ENCODE data around the gene DRD4.

DRD4 gene

DNA sequence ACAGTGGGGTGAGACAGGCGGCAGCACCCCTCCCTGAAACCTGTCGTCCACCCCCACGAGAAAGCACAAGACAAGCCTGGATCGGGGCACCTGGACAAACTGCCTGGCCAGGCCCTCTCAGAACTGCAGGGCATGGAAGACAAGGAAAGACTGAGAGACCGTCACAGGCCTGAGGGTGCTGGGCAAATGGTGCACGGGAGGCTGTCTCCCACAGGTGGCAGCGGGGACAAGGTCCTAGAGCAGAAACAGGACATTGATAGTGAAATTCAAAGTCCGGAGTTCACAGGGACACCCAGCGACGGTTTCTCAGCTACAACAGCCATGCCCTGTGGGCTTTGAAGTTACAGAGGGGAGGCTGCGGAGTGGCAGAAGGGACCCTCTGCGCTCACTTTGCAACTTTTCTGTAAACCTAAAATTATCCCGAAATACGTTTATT lies 20.6 kb downstream of the DRD4 start:
- no peak for TF ChIP-seq GATA2 (IDR thresholded peaks at IDR 0.05; ENCODE audit: low read depth, low read length)
- TF ChIP-seq GATA3 (IDR thresholded peaks at IDR 0.05; ENCODE audit: low read depth, low read length): no peak

DNA sequence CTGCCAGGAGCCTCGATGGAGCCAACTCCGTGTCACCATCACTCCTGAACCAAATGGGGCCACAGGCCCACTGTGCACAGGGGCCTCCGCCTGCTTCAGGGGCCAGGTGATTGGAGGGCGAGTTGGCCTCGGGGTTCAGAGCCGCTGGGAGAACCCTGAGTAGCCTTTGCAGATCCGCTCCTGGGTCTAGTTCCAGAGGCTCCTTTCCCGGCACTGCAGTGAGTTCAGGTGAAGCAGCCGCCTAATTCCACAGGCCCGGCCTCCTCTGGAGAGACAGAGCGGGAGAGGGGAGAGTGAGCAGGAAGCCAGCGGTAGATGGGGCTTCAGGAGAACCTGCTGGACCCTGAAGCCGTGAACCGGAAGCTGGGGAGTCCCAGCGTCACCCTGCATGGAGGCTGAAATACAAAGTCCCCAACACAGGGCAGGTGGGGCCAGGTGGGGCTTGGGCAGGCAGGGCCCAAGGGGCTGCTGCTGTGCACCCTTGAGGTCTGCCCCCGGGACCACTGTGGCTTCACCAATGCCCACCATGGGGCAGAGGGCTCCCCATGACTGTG lies 22.5 kb downstream of the DRD4 start:
- no peak for TF ChIP-seq GATA3 (IDR thresholded peaks at IDR 0.05; ENCODE audit: low read depth, low read length)
- no peak for TF ChIP-seq GATA2 (IDR thresholded peaks at IDR 0.05; ENCODE audit: low read depth, low read length)

DNA sequence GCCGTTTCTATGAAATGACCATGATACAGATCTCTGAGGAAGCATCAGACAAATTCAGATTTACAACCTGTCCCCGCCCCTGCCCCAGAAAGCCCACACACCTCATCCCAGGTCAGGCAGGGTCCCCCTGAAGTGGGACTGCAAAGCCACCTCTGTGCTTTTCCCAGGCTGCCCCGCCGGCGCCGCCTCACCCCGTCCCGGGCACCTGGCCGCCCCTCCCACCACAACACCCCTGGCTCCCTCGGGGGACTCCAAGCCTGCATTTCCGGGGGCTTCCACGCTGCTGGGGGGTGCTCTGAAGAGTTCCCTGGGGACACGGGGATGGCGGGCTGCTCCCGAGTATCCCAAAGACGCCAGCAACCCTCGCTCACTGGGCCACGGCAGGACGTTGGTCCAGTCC lies 23.2 kb downstream of the DRD4 start:
- TF ChIP-seq GATA3 (IDR thresholded peaks at IDR 0.05; ENCODE audit: low read depth, low read length) (no peak), GATA2 (IDR thresholded peaks at IDR 0.05; ENCODE audit: low read depth, low read length) (no peak)

DNA sequence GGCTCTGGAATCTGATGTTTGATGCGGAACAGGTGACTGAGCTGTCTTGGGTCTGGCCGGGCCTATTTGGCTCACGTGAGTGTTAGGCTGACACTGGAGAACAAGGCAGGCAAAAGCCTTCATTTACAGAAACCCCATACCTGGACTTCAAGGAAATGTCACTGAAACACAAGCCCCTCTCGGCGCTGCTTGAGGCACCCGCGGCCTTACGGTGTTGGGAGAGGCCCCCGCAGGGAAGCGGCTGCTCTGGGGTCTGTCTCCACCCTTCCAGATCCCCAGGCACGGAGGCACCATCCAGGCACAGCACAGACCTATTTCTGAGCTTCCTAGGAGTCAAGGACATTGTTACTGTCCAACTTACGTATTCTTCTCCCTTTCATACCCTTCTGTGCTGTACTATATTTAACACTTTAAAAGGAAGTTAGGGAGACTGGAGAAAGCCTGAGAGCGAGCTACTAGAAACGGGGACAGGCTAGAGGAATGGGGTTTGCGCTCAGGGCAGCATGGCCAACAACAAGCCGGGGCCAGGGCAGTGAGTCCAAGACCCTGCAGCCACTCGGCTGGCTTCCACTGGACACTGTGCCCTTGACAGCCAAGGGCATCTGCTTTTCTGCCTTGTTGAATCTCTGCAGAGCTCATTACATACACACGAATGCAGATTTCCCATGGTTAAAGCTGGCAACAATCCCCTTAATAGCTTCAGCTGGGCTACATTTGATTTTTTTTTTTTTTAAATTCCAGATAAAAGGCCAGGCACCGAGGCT lies 23.8 kb downstream of the DRD4 start:
- TF ChIP-seq GATA2 (IDR thresholded peaks at IDR 0.05; ENCODE audit: low read depth, low read length): no peak

DNA sequence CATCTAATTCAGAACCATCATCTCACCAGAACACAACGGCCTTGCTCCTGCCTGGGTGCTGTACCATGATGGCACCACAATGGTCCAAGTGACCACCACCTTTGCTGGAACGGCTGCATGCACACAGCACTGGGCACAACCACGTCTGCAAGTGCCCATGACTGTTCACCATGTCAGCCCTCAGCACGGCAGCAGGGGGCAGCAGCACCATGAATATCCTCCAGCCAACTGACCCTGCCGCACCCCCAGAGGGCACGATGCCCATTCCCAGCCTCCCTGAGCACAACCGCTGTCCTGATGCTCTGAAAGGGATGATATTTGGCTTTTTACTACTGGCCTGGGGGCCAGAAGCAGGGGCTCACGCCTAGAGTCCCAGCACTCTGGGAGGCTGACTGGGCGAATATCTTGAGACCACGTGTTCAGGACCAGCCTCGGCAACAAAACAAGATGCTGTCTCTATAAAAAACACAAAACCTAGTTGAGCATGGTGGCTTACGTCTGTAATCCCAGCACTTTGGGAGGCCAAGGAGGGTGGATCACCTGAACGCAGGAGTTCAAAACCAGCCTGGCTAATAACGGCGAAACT lies 25.7 kb downstream of the DRD4 start:
- TF ChIP-seq GATA2 (IDR thresholded peaks at IDR 0.05; ENCODE audit: low read depth, low read length): no peak

DNA sequence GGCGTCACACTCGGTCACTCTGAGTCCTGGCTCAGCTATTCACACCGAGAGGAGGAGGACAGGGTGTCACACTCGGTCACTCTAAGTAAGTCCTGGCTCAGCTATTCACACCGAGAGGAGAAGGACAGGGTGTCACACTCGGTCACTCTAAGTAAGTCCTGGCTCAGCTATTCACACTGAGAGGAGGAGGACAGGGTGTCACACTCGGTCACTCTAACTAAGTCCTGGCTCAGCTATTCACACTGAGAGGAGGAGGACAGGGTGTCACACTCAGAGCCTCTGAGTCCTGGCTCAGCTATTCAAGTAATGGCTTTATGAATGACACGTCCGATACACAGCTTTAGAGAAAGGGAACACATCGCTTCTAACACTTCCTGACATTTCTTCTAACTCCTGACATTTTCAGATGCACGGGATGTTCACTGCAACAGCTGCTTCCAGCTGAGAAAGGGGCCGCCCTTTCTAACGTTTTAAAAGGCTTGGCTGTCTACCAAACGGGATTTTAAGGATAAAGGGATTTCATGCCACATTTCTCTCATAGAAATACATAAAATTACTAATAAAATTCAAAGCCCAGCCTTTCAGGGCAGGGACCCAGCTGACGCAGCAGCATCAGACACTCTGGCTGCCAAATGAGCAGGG lies 28.1 kb downstream of the DRD4 start:
- TF ChIP-seq GATA2 (IDR thresholded peaks at IDR 0.05; ENCODE audit: low read depth, low read length) (no peak), GATA3 (IDR thresholded peaks at IDR 0.05; ENCODE audit: low read depth, low read length) (no peak)

DNA sequence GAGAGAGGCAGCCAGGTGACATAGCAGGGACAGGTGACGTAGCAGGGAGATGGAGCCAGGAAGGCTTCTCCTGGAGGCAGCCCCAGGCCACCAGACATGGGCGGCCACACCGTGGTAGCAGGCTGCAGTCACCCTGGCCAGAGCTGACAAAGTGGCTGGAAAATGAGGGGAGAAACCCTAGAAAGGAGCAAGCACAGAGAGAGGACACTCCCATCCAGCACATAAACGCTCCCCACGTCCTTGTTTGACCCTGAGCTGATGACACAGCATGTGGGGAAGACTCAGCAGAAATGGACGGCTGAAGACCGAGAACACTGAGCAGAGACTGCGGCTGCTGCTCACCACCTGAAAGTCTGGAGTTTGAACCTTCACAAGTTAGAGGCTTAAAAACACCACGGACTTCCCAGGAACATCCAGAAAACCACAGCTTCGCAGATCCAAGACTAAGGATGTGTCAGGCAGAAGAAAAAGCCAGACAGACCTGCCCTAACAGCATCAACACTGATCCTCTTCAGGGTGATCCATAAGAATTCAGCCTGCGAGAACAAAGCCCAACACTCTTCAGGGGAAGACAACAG lies 28.7 kb downstream of the DRD4 start:
- no peak for TF ChIP-seq GATA3 (IDR thresholded peaks at IDR 0.05; ENCODE audit: low read depth, low read length)
- TF ChIP-seq GATA2 (IDR thresholded peaks at IDR 0.05; ENCODE audit: low read depth, low read length): no peak

DNA sequence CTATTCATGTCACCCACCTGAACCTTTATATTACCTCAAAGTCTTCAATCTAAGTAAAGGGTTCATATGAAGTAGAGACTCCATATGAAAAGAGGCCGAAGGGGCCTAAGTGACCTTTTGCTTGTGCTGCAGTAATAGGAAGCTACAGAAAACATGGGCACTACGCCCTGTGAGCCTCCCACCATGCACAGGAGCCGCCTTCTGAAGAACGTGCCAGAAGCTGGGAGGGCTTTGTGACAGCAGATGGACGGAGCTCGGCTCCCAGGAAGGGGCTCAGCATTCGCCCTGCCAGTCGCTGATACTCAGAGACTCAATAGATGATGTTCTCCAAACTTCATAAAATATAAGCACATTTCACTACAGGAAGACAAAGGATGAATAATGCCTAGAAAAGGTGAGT lies 36.8 kb downstream of the DRD4 start:
- TF ChIP-seq GATA2 (IDR thresholded peaks at IDR 0.05; ENCODE audit: low read depth, low read length) (no peak), GATA3 (IDR thresholded peaks at IDR 0.05; ENCODE audit: low read depth, low read length) (no peak)

DNA sequence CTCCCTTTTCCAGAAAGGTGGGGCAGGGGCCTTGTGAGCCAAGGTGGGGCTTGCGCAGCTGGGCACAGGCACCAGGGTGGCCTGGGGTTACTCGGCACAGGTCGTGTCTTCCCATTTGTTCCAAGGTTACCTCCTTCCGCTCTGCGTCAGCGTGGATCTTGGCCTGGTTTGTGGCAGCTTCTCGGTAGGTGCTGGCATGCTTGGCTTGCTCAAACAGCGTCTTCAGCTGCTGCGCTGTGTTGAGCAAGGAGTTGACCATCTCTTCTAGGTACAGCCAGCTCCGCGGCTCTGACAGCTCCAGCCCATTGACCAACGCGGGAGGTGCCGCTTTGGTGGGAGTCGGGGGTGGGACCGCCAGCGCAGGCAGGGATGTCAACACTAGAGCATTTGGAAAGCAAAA lies 37.3 kb downstream of the DRD4 start:
- TF ChIP-seq GATA3 (IDR thresholded peaks at IDR 0.05; ENCODE audit: low read depth, low read length) (no peak), GATA2 (IDR thresholded peaks at IDR 0.05; ENCODE audit: low read depth, low read length) (no peak)

DNA sequence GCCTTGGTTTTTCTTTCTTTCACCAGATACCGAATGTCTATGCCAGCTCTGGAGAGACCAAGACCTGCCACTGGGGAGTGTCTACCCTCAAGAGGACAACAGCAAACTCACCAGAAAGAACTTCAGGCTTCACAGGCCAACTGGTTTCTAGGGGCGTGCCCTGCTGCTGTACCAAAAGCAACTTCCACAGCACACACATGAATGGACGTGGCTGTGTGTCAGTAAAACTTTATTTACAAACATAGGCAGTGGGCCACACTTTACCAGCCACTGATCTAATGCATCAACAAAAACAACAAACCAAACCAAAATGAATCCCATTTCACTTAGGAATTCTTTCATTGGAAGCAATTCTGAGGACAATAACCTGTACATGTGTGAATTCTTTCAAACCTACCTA lies 41.2 kb downstream of the DRD4 start:
- TF ChIP-seq GATA2 (IDR thresholded peaks at IDR 0.05; ENCODE audit: low read depth, low read length) (no peak), GATA3 (IDR thresholded peaks at IDR 0.05; ENCODE audit: low read depth, low read length) (no peak)

DNA sequence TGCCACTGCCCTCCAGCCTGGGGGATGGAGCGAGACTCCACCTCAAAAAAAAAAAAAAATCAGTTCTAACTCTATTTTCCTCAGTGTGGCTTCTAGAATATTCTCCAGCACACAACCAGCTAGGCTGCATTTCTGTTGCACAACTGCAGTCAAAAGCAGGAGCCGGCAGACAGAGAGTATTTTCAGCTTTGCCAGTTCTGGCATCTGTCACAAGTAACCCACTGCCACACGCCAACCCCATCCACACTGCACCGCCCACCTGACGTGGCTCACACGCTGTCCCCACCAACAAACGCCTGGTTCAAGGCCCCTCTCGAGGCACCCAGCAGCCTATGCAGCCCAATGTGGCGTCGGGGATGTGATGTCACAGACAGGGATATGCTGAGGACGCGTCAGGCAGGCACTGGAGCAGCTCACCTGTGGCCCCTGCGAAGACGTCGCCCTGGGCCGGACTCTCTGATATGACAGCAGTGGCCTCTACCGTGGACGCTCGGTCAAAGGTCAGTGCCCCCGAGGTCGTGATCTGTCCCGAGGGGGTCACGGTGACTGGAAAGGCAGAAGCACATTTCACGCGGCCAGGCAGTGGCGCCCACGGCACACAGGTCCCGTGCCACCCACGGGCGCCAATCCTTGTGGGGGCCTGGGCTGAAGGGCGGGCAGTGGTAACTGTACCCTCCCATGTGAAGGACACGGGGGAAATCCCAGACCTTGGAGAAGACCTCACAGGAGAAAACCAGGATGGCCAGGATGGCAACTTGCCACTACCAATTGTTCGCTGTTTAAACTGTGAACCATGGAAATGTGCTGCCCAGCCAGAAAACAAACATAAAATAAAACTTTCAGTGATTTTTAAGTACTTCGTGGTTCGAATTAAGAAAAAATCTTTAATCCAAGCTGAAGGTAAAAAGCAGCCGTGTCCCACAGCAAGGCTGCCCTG lies 42.5 kb downstream of the DRD4 start:
- TF ChIP-seq GATA2 (IDR thresholded peaks at IDR 0.05; ENCODE audit: low read depth, low read length) (no peak), GATA3 (IDR thresholded peaks at IDR 0.05; ENCODE audit: low read depth, low read length) (no peak)

DNA sequence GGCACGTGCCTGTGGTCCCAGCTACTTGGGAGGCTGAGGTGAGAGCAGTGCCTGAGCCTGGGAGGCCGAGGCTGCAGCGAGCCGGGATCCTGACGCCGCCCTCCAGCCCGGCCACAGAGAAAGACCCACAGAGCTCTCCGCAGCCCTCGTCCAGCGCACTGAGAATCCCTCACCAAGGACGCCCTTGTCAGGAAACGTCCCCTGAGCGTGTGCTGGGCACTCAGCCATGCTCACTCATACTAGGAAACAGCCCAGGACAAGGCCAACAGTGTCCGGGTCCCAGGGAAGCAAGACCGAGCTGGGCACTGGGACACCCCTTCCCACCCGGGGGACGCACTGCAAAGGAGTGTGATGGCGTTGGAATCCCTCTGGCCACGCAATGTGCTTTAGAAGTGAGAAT lies 43.4 kb downstream of the DRD4 start:
- TF ChIP-seq GATA3 (IDR thresholded peaks at IDR 0.05; ENCODE audit: low read depth, low read length) (no peak), GATA2 (IDR thresholded peaks at IDR 0.05; ENCODE audit: low read depth, low read length) (no peak)

DNA sequence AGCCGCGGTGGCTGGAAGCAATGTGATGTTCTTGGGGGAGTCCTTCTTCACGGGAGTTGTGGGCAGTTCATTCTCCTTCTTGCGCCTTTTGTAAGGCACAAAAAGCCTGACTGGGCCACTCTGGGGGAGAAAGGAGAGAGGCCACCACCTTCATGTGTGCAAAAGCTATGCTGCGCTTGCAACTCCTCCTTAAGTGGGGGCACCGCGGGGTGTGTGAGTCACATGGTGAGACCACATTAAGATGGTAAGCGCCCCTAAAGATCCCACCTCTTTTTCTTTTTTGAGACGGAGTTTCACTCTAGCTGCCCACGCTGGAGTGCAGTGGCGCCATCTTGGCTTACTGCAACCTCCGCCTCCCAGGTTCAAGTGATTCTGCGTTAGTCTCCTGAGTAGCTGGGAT lies 43.9 kb downstream of the DRD4 start:
- TF ChIP-seq GATA3 (IDR thresholded peaks at IDR 0.05; ENCODE audit: low read depth, low read length) (no peak), GATA2 (IDR thresholded peaks at IDR 0.05; ENCODE audit: low read depth, low read length) (no peak)
